RKO (cell line): ENCODE data around the gene ALS2.
"Not testable (repeated sequence)": the region's sequence is repeated elsewhere in the genome, so short reads cannot be mapped to it uniquely, and the experiment has no call there.

Source experiments
- DNase-seq: peaks from one replicate; pipeline ENCODE4 v3.0.0-alpha.2; 2016; ENCODE audit warnings: low spot score

ALS2 gene

GRCh38 chr2:201674794-201675193 is 105.9 kb downstream of the ALS2 start:
- DNase-seq: no peak

- DNase-seq: no peak
Measured at GRCh38 chr2:201674298-201674697, 106.4 kb downstream of the ALS2 start.

DNA sequence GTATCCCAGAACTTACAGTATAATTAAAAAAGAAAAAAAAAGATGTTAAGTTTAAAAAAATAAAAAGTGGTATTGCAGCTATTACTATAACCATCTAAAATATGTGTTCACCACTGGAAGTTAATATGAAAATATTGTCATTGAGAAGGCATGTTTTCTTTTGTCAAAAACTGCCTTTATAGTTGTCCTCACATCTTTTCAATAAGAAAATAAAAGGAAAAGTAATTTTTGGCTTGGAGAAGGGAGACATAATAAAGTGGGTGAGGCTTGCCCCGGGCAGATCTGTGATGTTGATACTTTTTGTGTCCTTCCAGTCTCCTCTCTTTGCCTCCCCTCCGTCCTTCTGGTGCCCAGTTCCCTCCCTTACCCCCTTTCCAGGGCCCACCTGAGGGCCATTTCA is 107.2 kb downstream of the ALS2 start:
- DNase-seq: no peak

DNA sequence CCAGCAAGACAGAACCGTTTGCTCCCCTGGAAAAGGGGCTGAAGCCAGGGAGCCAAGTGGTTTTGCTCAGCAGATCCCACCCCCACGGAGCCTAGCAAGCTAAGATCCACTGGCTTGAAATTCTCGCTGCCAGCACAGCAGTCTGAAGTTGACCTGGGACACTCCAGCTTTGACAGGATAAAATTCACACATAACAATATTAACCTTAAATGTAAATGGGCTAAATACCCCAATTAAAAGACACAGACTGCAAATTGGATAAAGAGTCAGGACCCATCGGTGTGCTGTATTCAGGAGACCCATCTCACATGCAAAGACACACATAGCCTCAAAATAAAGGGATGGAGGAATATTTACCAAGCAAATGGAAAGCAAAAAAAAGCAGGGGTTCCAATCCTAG is 109.5 kb downstream of the ALS2 start:
- DNase-seq: not testable (repeated sequence)

DNA sequence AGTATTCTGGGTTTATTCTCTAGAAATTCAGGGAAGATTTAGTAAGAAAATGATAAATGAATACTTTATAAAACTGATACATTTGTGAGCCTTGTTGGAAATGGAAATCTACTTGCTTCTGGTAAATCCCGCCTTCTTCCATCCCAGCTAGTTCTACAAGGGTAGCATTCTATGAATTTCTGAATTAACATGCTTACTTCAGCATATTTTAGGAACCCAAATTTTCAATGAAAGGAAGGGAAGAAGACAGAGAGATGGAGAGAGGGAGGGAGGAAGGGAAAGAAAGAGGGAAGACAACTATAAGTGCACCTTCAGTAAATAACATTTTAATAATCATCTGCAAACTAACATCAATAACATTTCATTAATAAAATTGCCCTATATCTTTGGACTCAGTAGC is 110.9 kb downstream of the ALS2 start:
- no peak for DNase-seq

DNA sequence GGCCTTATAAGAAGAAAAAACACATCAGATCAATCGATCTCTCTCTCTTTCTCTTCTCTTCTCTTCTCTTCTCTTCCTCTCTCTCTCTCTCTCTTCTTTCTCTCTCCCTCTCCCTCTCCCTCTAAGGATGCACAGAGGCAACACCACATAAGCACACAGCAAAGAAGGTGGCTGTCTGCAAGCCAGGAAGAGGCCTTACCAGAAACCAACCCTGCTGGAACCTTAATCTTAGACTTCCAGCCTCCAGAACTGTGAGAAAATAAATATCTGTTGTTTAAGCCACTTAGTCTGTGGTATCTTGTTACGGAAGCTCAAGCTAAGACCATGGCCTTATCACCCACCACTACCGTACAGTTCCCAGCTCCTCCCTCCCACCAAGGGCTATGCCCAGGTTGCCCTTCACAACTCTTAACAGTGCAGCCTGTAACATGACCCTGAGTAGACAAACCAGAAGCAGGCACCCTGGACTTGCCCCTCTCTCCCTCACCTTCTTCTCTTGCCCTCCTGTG is 112.3 kb downstream of the ALS2 start:
- no peak for DNase-seq

- no peak for DNase-seq
Measured at GRCh38 chr2:201664334-201664733, 116.4 kb downstream of the ALS2 start.

GRCh38 chr2:201661366-201661765 is 119.4 kb downstream of the ALS2 start:
- DNase-seq: no peak

- DNase-seq: no peak
Measured at GRCh38 chr2:201660293-201660895, 120.3 kb downstream of the ALS2 start.

DNA sequence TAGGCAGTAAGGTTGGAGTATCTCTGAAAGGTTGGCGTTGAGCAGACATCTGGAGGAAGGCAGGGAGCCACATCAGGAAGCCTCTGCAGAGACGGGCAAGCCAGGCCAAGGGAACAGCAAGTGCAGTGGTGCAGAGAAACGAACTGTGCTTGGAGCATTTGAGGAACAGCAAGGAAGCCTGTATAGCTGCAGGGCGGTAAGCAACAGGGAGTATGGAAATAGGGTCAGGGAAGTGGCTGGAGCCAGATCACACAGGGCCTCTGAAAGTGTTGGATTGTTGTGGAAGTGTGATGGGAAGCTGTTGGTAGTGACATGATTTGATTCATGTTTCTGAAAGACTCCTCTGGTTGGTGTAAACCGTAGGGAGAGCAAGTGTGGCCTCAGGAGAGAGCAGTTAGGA is 124.0 kb downstream of the ALS2 start:
- DNase-seq: no peak

DNA sequence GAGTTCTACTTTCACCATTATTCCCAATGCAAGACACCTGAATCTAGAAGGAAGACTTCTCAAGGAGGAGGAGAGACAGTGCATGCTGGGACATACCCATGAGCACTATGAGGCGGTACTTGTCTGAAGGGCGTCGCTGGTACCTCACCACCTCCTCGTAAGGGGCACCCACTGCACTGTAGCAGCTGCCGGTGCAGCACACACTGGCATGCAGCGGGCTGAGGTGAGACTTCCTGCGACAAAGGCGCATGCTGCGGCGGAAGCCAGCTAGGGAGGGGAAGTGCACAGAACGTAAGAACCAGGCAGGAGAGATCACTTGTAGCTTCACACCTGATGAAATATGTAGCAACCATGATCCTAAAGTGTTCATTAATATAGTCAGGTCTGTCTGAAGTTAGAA is 124.6 kb downstream of the ALS2 start:
- no peak for DNase-seq

GRCh38 chr2:201654616-201655384 is 125.9 kb downstream of the ALS2 start:
- DNase-seq: no peak

- no peak for DNase-seq
Measured at GRCh38 chr2:201653221-201653620, 127.5 kb downstream of the ALS2 start.
